Sigmoid colon (tissue), 7 donors: ENCODE results near the gene USP28. TPM values are rescaled to one million over a fixed set of nuclear protein-coding genes. Genes with fewer than 3 reads are reported as not detected.

Experiments
- DNase-seq: peaks from one replicate; pipeline ENCODE4 v3.0.0-alpha.2; 2019
- H3K27ac ChIP-seq, 4 donors: fragments of 200-600 bp; sonication (generic); one replicate each; pipeline ENCODE4 v1.5.1; 2016 to 2019; ENCODE audit warnings: mild to moderate bottlenecking in 1 of 4
- H3K27me3 ChIP-seq, 3 donors: fragments of 200-600 bp; sonication (generic); one replicate each; pipeline ENCODE4 v1.5.1; 2019; ENCODE audit warnings: mild to moderate bottlenecking in 1 of 3
- H3K36me3 ChIP-seq, 4 donors: fragments of 200-600 bp; sonication (generic); one replicate each; pipeline ENCODE4 v1.5.1; 2016 to 2019
- H3K4me1 ChIP-seq, 4 donors: fragments of 200-600 bp; sonication (generic); one replicate each; pipeline ENCODE4 v1.5.1; 2017 to 2019
- H3K4me3 ChIP-seq, 4 donors: fragments of 200-600 bp; sonication (generic); one replicate each; pipeline ENCODE4 v1.5.1; 2017 to 2019; ENCODE audit warnings: mild to moderate bottlenecking in 2 of 4, moderate library complexity in 1 of 4
- H3K9me3 ChIP-seq, 4 donors: fragments of 200-600 bp in 3 of 4; sonication (generic) in 3 of 4; one replicate each; pipeline versions ENCODE4 v1.5.1 to v1.6.1; 2013 to 2019
- CTCF ChIP-seq, 4 experiments: fragments of 450-650 bp in 3 of 4; fragments of 200-600 bp in 1 of 4; IDR thresholded peaks; one replicate each; pipeline ENCODE4 v1.5.1; 2016 to 2019; ENCODE audit warnings: antibody characterized with exemption in 4 of 4, mild to moderate bottlenecking in 3 of 4, moderate library complexity in 2 of 4
- EP300 ChIP-seq, 4 donors: sonication (generic); formaldehyde crosslinking; IDR thresholded peaks; one replicate each; pipeline ENCODE4 v1.6.1; 2017; ENCODE audit warnings: antibody characterized with exemption in 4 of 4
- POLR2A ChIP-seq, 2 donors: fragments of 450-650 bp; IDR thresholded peaks; one replicate each; pipeline ENCODE4 v1.6.1; 2016; ENCODE audit warnings: antibody characterized with exemption in 2 of 2, mild to moderate bottlenecking in 2 of 2, moderate library complexity in 2 of 2
- POLR2AphosphoS5 ChIP-seq, 4 donors: sonication (generic); formaldehyde crosslinking; IDR thresholded peaks; one replicate each; pipeline ENCODE4 v1.6.1; 2017; ENCODE audit warnings: antibody characterized with exemption in 4 of 4
- WGBS, 2 donors: extraction: QIAGEN DNeasy Blood & Tissue Kit; methylation state at CpG; one replicate each; pipeline ENCODE4 v1.1.7; 2013; 5-methylcytosine and 5-hydroxymethylcytosine counted together
- intact Hi-C: fragments of 100-400 bp; cut with DNase I; formaldehyde crosslinking; loops from one replicate; pipeline ENCODE4 v1.15.1; 2023
- polyA plus RNA-seq, 3 donors: library from polyadenylated mRNA; stranded (reverse); fragments of 200-250 nt; gene quantifications; one replicate each; pipeline ENCODE4 v1.2.3, GENCODE V29; 2013
- total RNA-seq, 4 donors: library from RNA; depleted of rRNA; stranded (reverse); fragments of >200 nt; gene quantifications; one replicate each; pipeline ENCODE4 v1.1.0, GENCODE V29; 2016
- donor health status: healthy with polysubstance abuse.
- donor health status: Bipolar disorder and iron deficiency.
- donor health status: healthy.

USP28 gene
- total and polyA plus RNA-seq, 7 donors: 5.4 to 37.5 (median 25.0) TPM

DNA sequence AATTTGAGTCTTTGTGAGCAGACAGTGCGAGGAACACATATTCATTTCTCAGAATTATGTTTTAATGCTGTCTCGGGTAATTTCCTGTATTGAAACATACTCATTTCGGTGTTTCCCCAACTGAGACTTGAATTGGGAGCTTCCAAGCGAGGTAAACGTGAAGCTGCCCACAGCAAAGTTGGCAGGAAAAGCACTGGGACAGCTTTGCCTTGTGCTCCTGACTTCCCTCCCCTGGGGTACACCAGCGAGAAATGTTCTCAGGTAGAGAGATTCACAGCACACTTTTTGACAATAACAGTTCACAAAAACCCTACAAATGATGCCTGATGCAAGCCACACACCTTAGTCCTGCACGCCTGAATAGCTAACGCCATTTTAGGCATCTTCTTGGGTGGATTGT is 32.3 kb upstream of the USP28 start:
- Histone ChIP-seq H3K4me1 (peaks cover 0 to 11% (median 8%) of the 10 kb centered on the region in 4 donors), H3K4me3 (no peak overlapping the region), H3K27me3 (no peaks in the 10 kb centered on the region), H3K36me3 (no peaks in the 10 kb centered on the region), H3K27ac (no peak overlapping the region), H3K9me3 (no peaks in the 10 kb centered on the region)
- TF ChIP-seq POLR2AphosphoS5 (IDR thresholded peaks at IDR 0.05) (no peak), CTCF (IDR thresholded peaks at IDR 0.05) (no peak), EP300 (IDR thresholded peaks at IDR 0.05) (no peak), POLR2A (IDR thresholded peaks at IDR 0.05) (no peak)
- WGBS, 2 donors: 80 to 83% methylated on average over 8 of the region's 8 CpGs
- intact Hi-C loops: no loop called here
- DNase-seq: no peak

GRCh38 chr11:113907152-113907551 is 31.8 kb upstream of the USP28 start:
- no peak for TF ChIP-seq POLR2AphosphoS5 (IDR thresholded peaks at IDR 0.05)
- no peak for TF ChIP-seq POLR2A (IDR thresholded peaks at IDR 0.05)
- no peak for TF ChIP-seq EP300 (IDR thresholded peaks at IDR 0.05)
- TF ChIP-seq CTCF (IDR thresholded peaks at IDR 0.05): no peak

GRCh38 chr11:113906516-113906915 is 31.1 kb upstream of the USP28 start:
- no peaks in the 10 kb centered on the region for H3K36me3 ChIP-seq
- intact Hi-C loops: no loop called here
- H3K27ac ChIP-seq: no peak overlapping the region
- TF ChIP-seq POLR2A (IDR thresholded peaks at IDR 0.05) (no peak), CTCF (IDR thresholded peaks at IDR 0.05) (no peak), POLR2AphosphoS5 (IDR thresholded peaks at IDR 0.05) (no peak), EP300 (IDR thresholded peaks at IDR 0.05) (no peak)
- H3K9me3 ChIP-seq: no peaks in the 10 kb centered on the region
- DNase-seq: no peak
- H3K4me3 ChIP-seq: no peak overlapping the region
- no peaks in the 10 kb centered on the region for H3K27me3 ChIP-seq
- 14 to 61% methylated on average over 2 of the region's 2 CpGs for WGBS, 2 donors
- H3K4me1 ChIP-seq: peaks cover 0 to 11% (median 8%) of the 10 kb centered on the region in 4 donors

More at GRCh38 chr11:113907152-113907551, 31.8 kb upstream of the USP28 start:
- Histone ChIP-seq H3K9me3 (no peaks in the 10 kb centered on the region), H3K4me1 (peaks cover 0 to 11% (median 8%) of the 10 kb centered on the region in 4 donors), H3K27me3 (no peaks in the 10 kb centered on the region), H3K27ac (no peak overlapping the region), H3K4me3 (no peak overlapping the region), H3K36me3 (no peaks in the 10 kb centered on the region)
- no peak for DNase-seq
- intact Hi-C loops: no loop called here
- 54 to 65% methylated on average over 1 of the region's 1 CpG for WGBS, 2 donors

GRCh38 chr11:113906038-113906437 is 30.7 kb upstream of the USP28 start:
- intact Hi-C loops: no loop called here
- peak in 1 of 4 experiments; percentile 24 for TF ChIP-seq CTCF (IDR thresholded peaks at IDR 0.05)
- TF ChIP-seq POLR2A (IDR thresholded peaks at IDR 0.05): no peak
- Histone ChIP-seq H3K9me3 (no peaks in the 10 kb centered on the region), H3K36me3 (no peaks in the 10 kb centered on the region), H3K4me1 (peaks cover 0 to 11% (median 8%) of the 10 kb centered on the region in 4 donors), H3K4me3 (no peak overlapping the region), H3K27me3 (no peaks in the 10 kb centered on the region), H3K27ac (no peak overlapping the region)
- WGBS, 2 donors: 15 to 54% methylated on average over 4 of the region's 4 CpGs
- DNase-seq: no peak
